HG02938 (cell line): ENCODE data around the gene GAB3.

Experiments used
- ATAC-seq: cut with Tn5 transposase; IDR thresholded peaks from one replicate; pipeline ENCODE4 v1.9.1; 2021; ENCODE audit warnings: mild to moderate bottlenecking, moderate library complexity; ENCODE audit not compliant: unreplicated experiment

The GAB3 gene, protein sequence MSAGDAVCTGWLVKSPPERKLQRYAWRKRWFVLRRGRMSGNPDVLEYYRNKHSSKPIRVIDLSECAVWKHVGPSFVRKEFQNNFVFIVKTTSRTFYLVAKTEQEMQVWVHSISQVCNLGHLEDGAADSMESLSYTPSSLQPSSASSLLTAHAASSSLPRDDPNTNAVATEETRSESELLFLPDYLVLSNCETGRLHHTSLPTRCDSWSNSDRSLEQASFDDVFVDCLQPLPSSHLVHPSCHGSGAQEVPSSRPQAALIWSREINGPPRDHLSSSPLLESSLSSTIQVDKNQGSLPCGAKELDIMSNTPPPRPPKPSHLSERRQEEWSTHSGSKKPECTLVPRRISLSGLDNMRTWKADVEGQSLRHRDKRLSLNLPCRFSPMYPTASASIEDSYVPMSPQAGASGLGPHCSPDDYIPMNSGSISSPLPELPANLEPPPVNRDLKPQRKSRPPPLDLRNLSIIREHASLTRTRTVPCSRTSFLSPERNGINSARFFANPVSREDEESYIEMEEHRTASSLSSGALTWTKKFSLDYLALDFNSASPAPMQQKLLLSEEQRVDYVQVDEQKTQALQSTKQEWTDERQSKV

DNA sequence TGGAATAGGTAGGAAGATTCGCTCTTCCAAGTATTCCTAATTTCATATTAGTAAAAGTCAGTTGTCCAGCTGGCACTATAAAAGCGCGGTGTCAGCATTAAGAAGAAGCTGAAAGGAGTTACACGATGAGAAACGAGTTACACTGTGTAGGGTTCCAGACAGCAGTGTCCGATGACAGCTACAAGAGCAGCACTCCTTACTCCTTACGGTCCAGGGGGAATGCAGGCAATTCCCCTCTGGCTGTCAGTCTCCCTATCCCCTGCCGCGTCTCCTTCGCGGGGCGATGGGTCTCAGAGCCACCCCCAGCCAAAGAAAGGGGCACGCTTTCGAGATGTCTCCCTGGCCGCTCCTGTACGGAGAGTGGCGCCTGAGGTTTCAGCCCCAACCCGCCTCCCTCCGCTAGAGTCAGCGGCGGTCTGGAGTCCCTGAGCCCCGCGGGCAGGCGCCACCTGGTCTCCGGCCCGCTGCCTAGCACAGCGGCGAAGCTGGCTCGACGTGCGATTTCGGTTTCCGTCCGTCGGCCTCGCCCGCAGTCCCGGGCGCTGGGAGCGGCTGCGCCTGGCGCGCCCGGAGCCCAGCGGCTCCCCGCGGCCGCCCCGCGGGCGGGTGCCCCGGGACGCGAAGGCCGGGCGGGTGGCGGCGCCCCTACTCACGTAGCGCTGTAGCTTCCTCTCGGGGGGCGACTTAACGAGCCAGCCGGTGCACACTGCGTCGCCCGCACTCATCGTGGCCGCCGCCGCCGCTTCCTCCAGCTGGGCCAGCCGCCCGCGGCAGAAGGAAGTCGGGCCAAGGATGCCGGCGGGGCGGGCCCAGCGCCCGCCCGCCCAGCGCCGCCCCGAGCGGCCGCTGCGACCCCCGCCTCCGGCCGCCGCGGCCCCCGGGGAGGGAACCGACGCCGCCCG is at the start of gene GAB3:
TSS of gene GAB3 (minus strand) at position 777 of the 902 bp plus-strand sequence. CDS start at position 725, 52 bp downstream.
- ATAC-seq = no peak

DNA sequence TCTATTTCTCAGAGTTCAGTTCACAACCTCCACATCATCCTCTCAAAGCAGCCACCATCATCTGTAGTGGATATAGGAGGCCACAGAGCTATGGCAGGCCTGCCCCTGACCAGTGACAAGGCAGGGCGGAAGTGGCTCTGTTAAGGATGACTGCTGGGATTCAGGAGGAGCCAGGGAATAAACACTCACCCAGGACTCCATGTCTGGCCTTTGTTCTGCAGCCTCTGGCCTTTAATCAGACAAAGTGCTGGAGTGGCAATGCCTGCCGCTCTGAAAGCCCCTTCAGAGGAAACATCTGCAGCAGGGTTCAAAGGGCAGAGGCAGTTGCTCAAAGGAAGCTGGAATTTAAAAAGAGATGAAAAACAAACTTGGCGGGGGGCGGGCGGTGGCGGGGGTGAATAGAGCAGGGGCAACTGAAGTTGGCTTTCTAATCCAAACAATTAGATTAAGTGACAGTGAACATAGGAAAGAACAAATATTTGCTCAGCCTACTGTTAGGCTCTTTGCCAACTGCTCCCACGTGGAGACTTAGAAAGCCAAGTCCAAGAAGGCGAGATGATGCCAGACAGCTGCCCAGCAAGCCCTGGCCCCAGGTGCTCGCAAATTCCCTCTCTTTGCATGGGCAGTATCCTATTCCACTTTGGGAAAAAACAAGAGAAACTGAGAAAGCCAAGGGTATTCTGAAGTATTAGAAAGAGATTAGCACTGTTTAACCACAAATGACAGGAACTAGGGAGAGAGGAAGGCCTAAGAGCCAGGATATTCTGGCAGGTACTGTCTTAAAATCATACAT is 48.9 kb upstream of the GAB3 start:
- ATAC-seq = no peak

DNA sequence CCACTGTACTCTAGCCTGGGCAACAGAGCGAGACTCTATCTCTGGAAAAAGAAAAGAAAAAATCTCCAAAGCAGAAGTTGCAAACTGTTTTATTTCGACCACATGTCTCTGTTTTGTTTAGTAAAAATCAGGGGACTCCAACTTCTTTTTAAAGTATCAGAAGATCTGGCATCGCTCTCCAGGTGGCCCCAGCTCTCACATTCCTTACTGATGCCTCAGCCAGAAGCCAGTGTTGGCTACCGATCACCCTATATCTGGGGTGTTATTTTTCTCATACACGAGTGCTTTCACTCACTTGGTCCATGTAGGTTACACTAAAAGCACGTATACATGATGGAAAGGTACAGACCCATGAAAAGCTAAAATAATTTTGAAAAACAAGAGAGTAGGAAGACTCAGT is 46.1 kb upstream of the GAB3 start:
- ATAC-seq = no peak

DNA sequence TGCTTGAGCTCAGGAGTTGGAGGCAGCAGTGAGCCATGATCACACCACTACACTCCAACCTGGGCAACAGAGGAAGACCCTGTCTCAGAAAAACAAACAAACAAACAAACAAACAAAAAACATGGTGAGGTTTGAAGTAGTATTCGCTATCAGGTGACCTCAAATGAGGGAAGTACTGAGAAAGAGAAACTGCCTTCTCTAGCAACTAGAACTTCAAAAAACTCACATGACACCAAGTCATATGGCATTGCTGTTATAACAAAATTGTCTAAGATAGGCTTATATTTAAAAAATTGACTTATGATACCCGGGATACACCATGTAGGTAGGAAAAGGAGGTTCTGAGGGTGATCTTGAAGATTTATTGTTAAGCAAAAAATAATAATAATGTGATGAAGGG is 44.1 kb upstream of the GAB3 start:
- ATAC-seq = no peak

DNA sequence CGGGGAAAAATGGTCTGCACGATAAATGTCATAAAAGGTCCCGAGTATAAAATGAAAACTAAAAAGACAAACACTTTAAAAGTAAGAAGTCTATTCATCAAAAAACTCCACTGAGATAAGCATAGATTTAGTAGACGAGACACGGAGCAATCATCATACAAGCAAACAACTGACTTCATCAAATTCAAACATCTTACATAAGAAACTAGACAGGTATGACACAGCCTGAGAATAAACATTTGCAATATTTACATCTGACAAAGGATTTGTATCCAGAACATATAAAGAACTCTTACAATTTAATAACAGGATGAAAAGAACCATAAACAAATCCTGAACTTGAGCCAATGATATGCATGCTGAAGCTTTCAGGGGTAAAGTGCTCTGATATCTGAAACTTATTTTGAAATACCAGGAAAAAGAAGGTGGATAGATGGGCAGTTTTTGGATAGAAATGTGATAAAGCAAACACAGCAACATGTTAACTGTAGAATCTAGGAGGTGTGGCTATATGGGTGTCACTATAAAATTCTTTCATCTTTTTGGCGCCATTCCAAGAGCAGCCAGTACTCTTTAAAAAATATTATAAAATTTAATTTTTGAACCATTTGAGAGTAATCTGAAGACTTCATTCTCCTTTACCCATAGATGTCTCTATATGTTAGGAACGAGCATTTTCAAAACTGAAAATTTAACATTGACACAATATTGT is 42.4 kb upstream of the GAB3 start:
- no peak for ATAC-seq

DNA sequence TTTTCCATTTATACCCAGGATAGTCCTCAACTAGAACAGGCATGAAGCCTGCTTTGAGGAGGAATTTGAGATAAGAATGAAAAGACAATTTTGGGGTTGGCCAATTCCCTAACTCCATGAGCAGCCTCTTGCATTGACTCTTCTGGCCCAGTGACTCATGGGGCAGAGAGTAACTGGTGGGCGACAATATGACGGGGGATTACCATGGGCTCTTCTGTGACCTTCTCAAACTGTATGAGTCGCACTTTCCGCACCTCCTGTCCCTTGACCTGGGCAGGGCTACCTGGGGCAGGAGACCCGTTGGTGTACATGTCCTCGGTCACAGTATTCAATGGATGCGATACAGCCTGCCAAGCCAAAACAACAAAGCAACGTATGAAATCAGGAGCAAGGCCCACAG is 41.1 kb upstream of the GAB3 start:
- ATAC-seq = no peak

DNA sequence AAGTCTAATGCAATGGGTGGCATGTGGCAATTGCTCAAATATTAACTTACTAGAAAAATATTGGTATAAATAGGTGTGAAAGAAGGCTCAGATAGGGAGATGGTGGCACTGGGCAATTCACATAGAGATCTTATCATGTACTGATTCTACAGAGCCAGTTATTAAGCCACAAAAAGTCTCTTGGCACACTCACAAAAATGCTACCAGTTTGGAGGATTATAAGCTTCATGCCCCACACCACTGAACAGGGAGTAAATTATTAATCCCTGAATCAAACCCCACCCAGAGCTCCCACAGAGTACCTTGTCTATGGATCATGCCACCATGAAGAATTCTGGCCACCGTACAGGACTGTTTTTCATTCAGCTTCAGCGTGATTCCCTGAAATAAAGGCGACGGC is 40.6 kb upstream of the GAB3 start:
- no peak for ATAC-seq

DNA sequence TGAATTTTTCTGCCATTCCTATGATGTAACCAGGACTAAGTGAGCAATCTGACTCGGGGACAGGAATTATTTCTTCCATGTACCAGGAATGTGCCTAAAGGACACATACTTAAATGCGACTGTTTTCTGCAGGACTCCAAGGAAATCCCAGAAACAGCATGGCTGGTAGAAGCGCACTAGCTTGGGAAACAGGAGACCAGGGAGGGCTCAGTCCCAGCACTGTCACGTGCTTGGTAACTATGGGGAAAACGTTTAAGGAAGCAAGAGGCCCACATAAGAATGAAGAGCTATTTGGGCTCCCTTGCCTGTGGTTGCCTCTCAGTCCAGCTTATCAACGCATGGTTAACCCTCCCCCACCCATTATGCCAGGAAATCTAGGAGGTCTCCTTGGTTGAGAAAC is 34.8 kb upstream of the GAB3 start:
- ATAC-seq = no peak

DNA sequence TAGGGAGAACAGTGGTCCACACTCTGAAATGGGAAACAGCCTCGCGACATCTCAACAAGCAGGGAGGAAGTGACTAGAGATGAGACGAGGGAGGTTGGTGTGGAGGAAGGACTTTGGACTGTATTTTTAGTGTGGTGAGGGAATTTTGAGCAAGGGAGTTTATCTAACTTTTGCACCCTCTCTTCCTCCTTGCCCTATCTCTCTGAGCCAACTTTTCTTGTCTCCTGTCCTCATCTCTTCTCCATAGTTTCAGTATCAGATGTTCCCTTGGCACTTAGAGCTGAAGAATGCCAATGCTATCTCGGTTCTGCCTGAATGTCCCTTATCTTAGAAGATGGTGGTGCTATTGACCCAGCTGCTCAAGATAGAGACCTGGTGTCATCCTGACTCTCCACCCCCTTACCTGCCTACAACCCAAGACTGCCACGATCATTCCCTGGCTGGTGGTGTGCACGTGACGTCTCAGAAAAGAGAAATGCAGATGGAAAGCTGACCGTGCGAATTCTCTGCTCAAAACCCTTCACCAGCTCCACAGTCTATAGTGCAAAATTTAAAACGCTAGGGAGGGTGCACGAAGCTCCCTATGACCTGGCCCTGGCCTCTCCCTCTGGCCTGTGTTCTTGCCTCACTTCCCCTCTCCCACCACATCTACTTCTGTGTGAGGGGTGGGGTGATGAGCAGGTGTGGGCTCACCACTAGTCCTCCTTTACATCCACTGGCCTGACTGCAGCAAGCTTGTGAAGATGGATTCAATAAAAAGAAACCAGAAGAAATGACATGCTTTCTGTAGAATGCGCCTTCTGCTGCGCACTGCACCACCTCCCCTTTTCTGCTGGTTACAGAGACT is 33.5 kb upstream of the GAB3 start:
- ATAC-seq = no peak

DNA sequence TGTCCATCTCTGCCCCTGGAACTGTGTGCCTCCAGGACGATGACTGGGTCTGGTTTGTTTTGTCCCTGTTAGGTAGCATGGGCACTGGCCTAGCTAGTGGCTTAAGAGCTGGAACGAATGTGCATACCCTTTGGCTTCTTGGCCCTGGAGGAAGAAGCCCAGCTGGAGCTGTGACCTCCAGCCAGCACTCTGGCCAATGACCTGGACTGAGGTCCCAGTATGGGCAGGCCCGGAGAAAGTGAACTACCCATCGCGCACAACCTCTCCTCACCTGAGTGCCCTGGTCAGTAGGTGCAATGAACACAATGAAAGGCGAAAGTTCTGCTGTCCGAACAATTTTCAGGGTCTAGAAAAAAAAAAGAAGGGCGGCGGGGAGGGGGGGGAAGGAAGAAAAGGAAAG is 30.1 kb upstream of the GAB3 start:
- ATAC-seq = no peak

DNA sequence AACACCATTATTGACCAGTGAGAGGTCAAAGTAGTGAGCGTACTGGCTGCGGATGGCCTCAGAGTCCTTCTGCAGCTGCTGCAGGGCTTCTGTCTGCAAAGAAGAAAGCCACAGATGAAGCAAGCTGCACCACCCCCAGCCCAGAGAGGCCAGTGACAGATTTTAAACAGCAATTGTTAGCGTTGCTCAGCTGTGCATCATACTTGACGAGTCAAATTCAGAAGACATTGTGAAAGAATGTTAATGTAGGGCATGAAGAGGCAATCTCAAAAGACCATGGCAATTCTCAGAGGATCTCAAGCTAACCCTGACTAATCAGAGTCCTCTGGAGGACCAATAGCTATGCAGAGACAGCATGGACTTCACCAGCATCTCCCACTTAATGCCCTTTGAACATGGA is 28.4 kb upstream of the GAB3 start:
- no peak for ATAC-seq

DNA sequence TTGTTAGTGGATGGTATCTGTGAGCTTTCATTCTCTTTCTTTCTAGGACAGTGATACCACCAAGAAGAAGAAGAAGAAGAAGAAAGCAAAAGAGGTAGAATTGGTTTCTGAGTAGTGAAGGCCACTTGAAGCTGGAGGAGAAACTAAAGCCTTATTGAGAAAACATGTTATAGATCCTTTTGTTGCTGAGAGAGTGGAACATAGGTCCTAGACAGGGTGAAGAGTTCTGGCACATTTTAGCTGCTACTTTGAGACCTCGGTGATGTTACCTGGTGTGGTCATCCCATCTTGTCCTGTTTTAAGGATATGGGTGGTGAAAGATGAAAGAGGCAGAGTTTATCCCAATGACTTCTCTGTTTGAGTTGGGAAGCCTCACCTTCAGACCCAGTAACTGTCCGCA is 25.9 kb upstream of the GAB3 start:
- ATAC-seq = no peak

DNA sequence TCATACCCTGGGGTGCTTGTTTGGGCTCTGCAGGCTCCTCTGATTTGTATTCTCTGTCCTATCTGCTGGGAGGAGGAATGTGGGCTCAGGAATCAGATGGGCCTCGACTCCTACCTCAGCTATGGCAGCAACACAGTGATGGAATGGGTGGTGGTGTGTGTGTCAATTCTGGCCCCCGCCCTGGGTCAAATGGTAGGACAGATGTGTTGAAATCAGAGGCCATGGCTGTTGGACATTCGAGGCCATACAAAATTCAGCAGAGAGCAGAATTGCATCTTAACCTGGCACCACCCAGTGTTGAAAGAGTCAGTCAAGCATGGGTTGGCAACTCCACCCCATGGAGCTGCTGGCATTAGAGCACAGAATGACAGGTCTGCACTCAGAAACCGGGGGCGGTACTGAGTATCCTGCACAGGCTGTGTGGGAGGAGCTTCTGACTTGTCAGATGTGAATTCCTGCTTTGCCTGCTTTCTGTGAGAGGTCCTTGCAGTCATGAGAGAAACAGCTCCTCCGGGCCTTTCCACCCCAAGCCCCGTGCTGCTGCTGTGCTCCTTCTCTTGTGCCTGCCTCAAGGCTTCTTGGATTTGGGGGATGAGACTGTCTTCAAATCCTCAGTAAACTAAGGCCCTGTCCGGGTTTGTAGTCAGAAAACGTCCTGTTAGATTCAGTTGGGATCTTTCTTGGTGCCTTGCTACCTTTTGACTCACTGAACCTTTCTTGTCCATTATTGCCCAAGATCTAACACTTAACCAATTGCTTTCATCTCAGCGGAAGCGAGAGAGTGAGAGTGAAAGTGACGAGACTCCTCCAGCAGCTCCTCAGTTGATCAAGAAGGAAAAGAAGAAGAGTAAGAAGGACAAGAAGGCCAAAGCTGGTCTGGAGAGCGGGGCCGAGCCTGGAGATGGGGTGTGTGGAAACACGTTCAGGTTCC is 24.8 kb upstream of the GAB3 start:
- ATAC-seq = no peak

DNA sequence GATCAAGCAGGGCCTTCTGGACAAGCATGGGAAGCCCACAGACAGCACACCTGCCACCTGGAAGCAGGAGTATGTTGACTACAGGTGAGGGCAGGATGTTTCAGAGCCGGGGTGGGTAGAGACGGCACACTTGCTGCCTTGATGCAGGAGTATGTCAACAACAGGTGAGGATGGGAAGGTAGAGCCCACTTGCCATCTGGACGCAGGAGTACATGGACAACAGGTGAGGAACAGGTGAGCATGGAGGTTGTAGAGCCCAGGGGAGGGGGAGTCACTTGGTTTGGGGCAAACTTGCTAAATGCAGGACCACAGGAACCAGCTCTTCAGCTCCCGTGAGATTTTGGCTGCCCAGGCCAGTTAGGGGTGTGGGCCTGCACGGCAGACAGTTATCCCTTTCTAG is 23.7 kb upstream of the GAB3 start:
- ATAC-seq = no peak

DNA sequence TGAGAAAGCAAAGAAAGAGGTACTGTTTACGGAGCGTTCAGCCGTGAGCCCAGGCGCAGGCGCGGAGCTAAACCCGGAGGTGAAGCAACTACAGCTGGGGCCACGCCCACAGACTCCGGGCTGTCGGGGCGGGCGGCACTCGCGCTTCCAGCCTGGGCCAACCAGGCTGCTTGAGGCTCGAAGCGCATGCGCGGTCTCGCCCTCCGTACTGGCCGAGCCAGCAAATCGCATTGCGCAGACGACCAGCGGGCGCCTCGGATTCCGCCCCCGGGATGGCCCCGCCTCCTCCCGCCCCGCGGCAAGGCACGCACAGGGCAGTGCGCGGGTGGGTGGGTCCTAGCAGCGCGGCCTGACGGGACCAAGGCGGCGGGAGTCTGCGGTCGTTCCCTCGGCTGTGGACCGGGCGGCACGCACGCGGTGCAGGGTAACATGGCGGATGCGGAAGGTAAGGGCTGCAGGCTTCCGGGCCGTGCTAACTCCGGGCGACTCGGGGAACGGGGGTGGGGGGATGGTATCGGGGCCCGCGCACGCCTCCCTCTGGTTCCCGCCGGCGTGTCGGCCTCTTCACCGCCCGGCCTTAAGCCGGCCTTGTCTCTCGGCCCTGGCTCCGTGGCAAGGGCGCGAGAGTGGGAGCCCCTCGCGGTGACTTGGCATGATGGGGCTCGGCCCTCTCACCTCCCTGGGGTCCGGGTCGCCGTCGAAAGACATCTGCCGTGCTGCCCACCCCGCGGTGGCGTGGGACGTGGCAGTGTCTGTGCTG is 11.8 kb upstream of the GAB3 start, which contains the start of gene DKC1:
TSS of gene DKC1 (plus strand) at position 328 of the 760 bp plus-strand sequence. CDS start at position 430, 102 bp downstream.
- ATAC-seq = peak; percentile 83

DNA sequence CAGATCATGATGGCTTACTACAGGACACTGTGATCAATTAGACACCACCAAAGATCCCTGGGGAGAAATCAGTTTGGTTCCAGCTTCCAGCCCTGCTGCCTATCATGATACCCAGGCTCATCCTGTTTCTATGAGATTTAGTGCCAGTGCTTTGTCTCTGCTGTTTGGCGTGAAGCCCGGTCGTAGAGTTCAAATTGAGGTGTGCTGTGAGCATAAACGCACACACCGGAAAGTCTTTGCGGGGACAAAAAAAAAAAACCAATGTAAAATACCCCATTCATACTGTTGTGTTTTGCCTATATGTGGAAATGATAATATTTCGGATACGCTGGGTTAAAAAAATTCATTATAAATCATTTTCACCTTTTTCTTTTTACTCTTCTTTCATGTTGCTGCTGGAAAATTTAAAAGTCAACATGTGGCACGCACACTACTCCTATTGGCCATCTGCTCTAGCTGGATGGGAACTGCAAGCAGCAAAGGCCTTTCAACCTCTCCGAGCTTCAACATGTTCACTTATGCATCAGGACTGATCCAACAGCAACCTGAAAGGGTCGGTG is 11.2 kb upstream of the GAB3 start:
- ATAC-seq = no peak

DNA sequence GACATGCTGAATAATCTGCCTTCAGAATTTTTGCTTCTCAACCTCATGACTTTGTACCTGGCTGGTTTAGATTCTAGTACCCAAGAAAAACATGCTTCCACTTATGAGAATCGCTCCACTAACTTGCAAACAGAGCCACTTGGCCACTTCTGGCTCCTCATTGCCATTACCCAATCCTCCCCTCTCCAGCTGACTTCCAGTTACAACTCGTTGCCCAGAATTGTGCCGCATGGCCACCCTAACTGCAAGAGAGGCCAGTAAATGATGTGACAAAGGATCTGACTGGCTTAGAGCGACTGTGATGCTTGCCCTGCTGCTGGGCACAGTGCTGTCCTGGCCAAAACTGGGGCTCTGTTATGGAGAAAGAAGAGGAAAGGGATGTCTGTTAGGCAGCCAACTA is 7.8 kb upstream of the GAB3 start:
- no peak for ATAC-seq
